Fibroblast of pulmonary artery (primary cell): Measurements from ENCODE around the gene MALT1.
A peak's percentile ranks its signal among the peaks of the same experiment; 100 is the strongest.

Experiments used
- DNase-seq: peaks from one replicate; pipeline ENCODE4 v3.0.0-alpha.2; 2010; ENCODE audit warnings: low read depth
- H3K4me3 ChIP-seq: replicated peaks from 2 replicates; pipeline ENCODE4 v1.5.1; 2011; ENCODE audit warnings: low read depth, mild to moderate bottlenecking, control low read depth, low read length, moderate library complexity
- TF ChIP-seq, protein P1 (sequence below): IDR thresholded peaks from 2 replicates; pipeline ENCODE4 v1.5.1; 2011; ENCODE audit warnings: mild to moderate bottlenecking, control low read depth, low read length, inconsistent platforms; ENCODE audit errors: missing control alignments

MALT1 gene

DNA sequence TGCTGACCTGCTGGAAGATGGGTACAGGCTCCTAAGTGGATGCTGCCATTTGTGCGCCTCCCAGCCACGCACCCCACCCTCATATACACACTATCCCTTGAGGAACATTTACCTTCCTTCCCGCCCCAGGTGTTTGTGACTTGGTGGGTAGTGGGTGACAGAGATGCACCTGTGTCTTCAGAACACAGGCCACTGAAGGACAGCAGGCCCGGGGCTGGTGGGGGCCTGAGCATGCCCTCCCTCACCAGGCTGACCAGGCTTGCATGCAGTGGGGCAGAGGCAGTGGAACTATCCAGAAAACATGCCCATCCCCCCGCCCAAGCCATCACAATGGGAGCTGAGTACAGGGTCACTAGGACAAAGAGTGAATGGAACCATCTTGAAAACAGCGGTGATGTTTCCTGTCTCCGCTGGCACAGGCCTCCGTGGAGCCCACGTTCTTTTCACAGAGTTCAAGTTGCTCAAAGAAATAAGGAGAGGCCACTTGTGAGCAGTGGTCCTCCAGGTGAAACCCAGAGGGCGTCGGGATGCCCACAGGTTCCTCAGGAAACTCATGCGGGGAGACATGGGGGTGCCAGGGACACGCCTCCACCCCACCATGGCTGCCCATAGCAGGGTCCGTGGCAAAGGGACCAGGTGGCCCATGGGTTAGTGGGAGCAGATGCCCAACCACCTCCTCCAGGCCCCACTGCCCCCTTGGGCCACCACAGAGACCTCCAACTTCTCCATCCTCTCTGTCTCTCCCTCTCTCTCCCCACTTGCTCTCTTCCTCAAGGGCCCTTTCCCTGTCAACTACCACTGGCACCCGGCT, 90.9 kb downstream of the MALT1 start:
- no peak for DNase-seq
- TF ChIP-seq, protein P1, sequence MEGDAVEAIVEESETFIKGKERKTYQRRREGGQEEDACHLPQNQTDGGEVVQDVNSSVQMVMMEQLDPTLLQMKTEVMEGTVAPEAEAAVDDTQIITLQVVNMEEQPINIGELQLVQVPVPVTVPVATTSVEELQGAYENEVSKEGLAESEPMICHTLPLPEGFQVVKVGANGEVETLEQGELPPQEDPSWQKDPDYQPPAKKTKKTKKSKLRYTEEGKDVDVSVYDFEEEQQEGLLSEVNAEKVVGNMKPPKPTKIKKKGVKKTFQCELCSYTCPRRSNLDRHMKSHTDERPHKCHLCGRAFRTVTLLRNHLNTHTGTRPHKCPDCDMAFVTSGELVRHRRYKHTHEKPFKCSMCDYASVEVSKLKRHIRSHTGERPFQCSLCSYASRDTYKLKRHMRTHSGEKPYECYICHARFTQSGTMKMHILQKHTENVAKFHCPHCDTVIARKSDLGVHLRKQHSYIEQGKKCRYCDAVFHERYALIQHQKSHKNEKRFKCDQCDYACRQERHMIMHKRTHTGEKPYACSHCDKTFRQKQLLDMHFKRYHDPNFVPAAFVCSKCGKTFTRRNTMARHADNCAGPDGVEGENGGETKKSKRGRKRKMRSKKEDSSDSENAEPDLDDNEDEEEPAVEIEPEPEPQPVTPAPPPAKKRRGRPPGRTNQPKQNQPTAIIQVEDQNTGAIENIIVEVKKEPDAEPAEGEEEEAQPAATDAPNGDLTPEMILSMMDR, result no peak

DNA sequence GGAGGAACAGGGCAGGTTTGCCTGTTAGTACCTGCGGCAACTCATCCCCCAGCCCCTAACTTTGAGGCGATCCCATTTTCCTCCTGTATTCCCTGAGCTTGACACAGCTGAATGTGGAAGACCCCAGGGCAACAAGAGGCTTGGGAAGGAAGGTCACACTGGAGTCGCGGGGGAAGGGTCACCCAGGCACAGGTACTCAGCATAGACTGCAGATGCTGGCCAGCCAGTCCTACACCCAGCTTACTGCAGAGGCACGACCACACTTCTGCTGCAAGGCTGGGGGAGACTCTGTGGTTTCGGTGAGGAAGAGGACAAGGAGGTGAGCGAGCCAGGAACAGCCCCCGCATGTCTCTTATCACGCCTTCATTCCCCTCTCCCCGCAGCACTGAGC, 91.5 kb downstream of the MALT1 start:
- no peak overlapping the region for H3K4me3 ChIP-seq
- no peak for DNase-seq
- TF ChIP-seq, protein P1, result no peak

More for the DNA sequence above, 90.9 kb downstream of the MALT1 start:
- no peak overlapping the region for H3K4me3 ChIP-seq

DNA sequence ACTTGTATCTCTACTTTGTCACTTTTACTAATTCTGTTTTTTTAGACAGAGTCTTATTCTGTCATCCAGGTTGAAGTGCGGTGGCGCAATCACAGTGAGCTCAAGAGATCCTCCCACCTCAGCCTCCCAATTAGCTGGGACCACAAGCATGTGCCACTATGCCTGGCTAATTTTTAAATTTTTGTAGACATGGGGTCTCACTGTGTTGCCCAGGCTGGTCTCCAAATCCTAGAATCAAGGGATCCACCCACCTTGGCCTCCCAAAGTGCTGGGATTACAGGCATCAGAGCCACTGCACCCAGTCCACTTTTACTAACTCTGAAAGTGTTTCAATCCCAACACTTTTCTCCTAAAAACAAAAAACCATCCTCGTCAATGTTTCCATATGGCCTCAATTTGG, 94.9 kb downstream of the MALT1 start:
- DNase-seq, result no peak
- no peak overlapping the region for H3K4me3 ChIP-seq
- TF ChIP-seq, protein P1, result no peak

DNA sequence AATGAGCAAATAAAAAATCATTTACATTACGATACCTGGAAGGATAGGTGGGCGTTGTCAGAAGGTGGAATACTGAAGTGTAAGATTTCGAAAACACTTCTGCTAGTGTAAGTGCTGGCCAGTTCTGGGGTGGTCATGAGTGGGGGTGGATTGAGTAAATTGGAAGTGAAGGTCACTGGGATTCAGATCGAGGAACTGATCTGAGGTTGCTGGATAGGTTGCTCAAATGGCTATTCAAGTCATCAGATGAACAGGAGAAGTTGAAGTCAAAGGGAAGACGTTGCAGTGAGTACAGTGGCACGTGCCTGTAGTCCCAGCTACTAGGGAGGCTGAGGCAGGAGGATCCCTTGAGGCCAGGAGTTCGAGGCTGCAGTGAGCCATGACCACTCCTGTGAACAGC, 95.7 kb downstream of the MALT1 start:
- no peak for DNase-seq
- TF ChIP-seq, protein P1, result no peak
- H3K4me3 ChIP-seq, result no peak overlapping the region

DNA sequence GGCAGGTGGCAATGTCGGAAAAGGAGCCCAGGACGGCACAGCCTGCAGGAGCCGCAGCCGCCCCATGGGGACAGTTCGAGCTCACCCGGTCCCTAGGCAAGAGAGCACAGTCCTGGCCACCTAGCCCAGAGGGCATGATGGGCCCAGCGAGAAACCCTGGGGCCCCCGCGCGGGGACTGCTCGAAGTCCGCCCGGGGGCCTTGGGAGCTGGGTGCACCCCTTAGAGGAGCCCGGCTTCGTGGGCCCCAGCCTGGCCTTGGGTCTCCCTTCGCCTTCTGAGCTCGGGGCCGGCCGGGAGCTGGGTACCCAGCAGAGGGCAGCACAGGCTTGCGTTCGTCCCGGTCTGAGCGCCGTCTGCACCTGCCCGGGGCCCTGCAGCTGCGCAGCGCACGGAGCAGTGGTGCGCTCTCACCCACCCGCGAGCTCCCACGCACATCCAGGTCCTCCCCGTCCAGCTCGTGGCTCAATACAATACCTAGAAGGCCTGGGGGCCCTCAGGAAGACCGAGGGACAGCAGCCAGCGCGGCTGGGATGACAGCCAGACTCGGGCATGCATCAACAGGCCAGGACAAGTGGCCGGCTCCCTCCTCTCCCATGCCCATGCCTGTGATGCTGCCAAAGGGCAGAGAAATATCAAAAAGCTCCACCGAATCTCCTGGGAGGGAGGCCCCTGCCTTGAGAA, 97.2 kb downstream of the MALT1 start:
- TF ChIP-seq, protein P1, result peak; percentile 71
- no peak overlapping the region for H3K4me3 ChIP-seq
- DNase-seq, result peak; percentile 61

DNA sequence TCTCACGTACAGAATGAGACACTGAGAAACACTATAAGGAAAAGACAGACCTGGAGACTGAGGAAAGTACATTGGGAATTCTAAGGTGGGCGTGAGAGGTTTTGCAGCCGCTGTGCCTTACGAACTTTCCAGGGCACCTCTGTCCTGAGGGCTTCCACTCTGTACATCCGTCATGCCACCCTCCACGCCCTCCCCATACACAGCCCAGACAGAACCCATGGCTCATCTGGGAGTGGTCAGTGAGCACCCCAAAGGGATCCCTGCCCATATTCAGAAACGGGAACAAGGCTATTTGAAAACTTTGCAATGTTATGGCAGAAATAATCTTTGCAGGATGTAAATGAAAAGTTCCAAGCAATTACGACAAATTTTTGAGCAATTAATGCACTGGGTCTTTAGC, 98.1 kb downstream of the MALT1 start:
- TF ChIP-seq, protein P1, result no peak
- no peak for DNase-seq
- H3K4me3 ChIP-seq, result no peak overlapping the region
